ENCODE data around the gene KLRC4. TPM values are rescaled to one million over a fixed set of nuclear protein-coding genes. Genes with fewer than 3 reads are reported as not detected.
"Not testable (repeated sequence)": the region's sequence is repeated elsewhere in the genome, so short reads cannot be mapped to it uniquely, and the experiment has no call there.

The KLRC4 gene
- total RNA-seq, 2 donors from 2014 or later: 0.96 TPM; not detected in 1

DNA sequence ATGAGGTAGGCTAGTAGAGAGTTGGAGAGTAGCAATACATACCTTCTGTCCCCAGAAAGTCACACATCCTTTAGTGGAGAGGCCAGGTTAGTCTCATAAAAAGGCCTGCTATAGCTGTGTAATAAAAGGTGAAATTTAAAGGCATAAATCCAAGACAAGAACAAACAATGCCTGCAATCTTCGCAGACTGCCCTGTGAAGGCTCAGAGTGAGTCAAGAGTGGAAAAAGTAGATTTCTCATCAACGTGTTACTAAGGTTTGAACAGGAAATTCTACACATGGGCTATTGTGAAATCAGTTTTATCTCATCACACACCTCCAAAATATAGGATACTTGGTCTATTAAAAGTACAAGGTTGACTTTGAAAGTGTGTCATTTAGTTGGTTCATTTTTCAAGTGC, 43.6 kb upstream of the KLRC4 start, which contains the start of gene KLRC1:
KLRC1 (minus strand) TSS at position 222 of the 400 bp plus-strand sequence. CDS start 2,221 bp downstream, outside the sequence.
- no peak within 1 kb of the TSS for H3K27ac ChIP-seq
- no peak within 1 kb of the TSS for H3K4me3 ChIP-seq
- WGBS: 23% methylated on average over 2 of the region's 2 CpGs
- intact Hi-C loops (cut with DNase I): no loop called here
- H3K36me3 ChIP-seq: no peaks in the 10 kb centered on the region
- DNase-seq (ENCODE audit: low spot score): no peak
- no peaks in the 10 kb centered on the region for H3K4me1 ChIP-seq (replicated peaks)
- no peaks in the 10 kb centered on the region for H3K9me3 ChIP-seq
- TF ChIP-seq, protein P1, sequence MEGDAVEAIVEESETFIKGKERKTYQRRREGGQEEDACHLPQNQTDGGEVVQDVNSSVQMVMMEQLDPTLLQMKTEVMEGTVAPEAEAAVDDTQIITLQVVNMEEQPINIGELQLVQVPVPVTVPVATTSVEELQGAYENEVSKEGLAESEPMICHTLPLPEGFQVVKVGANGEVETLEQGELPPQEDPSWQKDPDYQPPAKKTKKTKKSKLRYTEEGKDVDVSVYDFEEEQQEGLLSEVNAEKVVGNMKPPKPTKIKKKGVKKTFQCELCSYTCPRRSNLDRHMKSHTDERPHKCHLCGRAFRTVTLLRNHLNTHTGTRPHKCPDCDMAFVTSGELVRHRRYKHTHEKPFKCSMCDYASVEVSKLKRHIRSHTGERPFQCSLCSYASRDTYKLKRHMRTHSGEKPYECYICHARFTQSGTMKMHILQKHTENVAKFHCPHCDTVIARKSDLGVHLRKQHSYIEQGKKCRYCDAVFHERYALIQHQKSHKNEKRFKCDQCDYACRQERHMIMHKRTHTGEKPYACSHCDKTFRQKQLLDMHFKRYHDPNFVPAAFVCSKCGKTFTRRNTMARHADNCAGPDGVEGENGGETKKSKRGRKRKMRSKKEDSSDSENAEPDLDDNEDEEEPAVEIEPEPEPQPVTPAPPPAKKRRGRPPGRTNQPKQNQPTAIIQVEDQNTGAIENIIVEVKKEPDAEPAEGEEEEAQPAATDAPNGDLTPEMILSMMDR (IDR thresholded peaks at IDR 0.05): no peak
- TF ChIP-seq POLR2A (IDR thresholded peaks at IDR 0.05) (no peak), POLR2AphosphoS5 (IDR thresholded peaks at IDR 0.05) (no peak)
- no peaks in the 10 kb centered on the region for H3K27me3 ChIP-seq (replicated peaks; ENCODE audit: insufficient read depth)

DNA sequence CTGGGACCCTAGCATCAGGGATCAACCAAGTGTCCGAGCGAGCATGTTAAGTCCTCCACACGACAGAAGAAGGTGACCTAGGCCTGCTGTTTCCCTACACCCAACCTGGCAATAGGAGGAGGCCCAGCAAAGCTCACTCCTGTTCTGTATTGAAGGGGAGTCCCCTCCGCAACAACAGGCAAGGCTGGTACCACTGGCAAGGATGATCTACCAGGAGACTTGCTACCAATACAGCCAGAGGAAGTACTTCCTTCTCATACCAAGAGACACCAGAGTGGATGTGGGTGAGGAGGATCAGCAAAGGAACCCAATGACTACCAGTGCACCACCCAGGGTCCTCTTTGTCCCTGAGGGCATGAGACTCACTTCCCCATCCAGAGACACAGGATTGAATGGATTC, 38.7 kb upstream of the KLRC4 start:
- no peak for DNase-seq (ENCODE audit: low spot score)
- H3K4me1 ChIP-seq (replicated peaks): no peaks in the 10 kb centered on the region
- intact Hi-C loops (cut with DNase I): no loop called here
- no peak for TF ChIP-seq POLR2AphosphoS5 (IDR thresholded peaks at IDR 0.05)
- TF ChIP-seq, protein P1 (IDR thresholded peaks at IDR 0.05): no peak
- TF ChIP-seq POLR2A (IDR thresholded peaks at IDR 0.05): no peak
- H3K36me3 ChIP-seq: no peaks in the 10 kb centered on the region
- no peaks in the 10 kb centered on the region for H3K9me3 ChIP-seq
- WGBS: 97% methylated on average over 4 of the region's 4 CpGs
- no peaks in the 10 kb centered on the region for H3K27me3 ChIP-seq (replicated peaks; ENCODE audit: insufficient read depth)
- H3K27ac ChIP-seq: no peak overlapping the region
- no peak overlapping the region for H3K4me3 ChIP-seq

DNA sequence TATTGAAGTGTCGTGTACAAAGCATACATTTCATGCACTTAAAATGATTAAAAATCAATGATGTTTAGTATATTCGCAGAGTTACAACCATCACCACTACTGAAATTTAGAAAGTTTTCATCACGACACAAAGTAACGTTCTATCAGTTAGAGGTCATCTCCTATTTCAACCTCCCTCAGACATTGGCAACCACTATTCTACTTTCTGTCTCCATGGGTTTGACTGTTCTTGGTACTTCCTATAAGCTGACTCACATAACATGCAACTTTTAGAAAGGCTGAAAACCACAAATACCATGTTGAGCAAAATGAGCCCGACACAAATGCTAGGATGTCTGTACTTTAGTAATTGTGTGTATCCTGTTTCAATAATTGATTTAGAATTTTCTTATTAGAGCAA, 36.5 kb upstream of the KLRC4 start:
- H3K4me3 ChIP-seq; H3K36me3 ChIP-seq; DNase-seq (ENCODE audit: low spot score); H3K27ac ChIP-seq; intact Hi-C loops (cut with DNase I); H3K9me3 ChIP-seq; H3K27me3 ChIP-seq (replicated peaks; ENCODE audit: insufficient read depth); H3K4me1 ChIP-seq (replicated peaks): not testable (repeated sequence)
- 86% methylated on average over 5 of the region's 5 CpGs for WGBS

DNA sequence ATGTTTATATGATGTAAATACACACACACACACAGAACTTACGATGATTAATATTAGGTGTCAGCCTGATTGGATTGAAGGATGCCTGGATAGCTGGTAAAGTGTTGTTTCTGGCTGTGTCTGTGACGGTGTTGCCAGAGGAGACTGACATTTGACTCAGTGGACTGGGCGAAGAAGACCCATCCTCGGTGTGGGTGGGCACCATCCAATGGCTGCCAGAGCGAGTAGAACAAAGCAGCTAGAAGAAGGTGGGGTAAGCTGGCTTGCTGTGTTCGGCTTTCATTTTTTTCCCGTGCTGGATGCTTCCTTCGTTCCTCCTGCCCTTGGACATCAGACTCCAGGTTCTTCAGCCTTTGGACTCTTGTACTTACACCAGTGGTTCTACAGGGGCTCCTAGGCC, 31.6 kb upstream of the KLRC4 start:
- H3K4me1 ChIP-seq (replicated peaks); H3K27ac ChIP-seq; H3K9me3 ChIP-seq; H3K36me3 ChIP-seq; DNase-seq (ENCODE audit: low spot score); H3K4me3 ChIP-seq; H3K27me3 ChIP-seq (replicated peaks; ENCODE audit: insufficient read depth); intact Hi-C loops (cut with DNase I): not testable (repeated sequence)
- 96% methylated on average over 8 of the region's 8 CpGs for WGBS

DNA sequence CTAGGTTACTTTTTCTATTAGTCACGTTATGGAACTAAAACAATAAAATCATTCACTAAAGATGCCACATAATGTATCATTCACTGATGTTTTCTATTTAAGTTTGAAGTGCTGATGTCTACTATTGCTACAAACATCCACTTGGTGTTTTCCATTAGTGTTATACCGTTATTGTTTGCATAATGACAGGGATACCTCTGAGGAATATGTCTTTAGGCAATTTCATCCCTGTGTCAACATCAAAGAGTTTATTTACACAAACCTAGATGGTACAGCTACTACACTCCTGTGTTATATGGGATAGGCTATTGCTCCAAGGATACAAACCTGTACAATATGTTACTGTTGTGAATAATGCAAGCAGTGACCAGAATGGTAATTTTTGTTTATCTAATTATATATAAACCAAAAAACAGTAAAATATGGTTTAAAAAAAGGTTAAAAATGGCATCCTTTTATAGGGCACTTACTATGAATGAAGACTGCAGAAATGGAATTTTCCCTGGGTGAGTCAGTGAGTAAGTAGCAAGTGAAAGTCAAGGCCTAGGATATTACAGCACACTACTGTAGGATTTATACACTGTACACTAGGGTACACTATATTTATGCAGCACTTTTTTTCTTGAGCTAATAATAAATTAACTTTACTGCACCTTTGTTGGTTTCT, 30.2 kb upstream of the KLRC4 start:
- H3K27me3 ChIP-seq (replicated peaks; ENCODE audit: insufficient read depth); intact Hi-C loops (cut with DNase I); H3K27ac ChIP-seq; H3K36me3 ChIP-seq; H3K9me3 ChIP-seq; H3K4me1 ChIP-seq (replicated peaks); H3K4me3 ChIP-seq; DNase-seq (ENCODE audit: low spot score): not testable (repeated sequence)
- WGBS: 43% methylated on average over 2 of the region's 2 CpGs

DNA sequence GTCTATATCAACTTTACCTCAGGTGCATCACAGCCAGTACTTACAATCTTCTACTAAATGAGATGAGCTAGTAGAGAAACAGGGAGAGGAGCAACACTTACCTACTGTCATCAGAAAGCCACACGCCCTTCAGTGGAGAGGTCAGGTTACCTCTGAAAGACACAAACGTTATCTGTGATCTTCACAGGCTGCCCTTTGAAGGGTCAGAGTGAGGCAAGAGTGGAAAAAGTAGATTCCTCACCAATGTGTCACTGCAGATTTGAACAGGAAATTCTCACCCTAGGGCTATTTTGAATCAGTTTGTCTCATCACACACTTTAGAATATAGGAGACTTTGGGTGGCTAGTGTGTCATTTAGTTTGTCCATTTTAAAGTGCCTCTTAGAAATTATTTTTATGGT, 28.0 kb upstream of the KLRC4 start:
- intact Hi-C loops (cut with DNase I); H3K27ac ChIP-seq; H3K27me3 ChIP-seq (replicated peaks; ENCODE audit: insufficient read depth); H3K4me3 ChIP-seq; H3K4me1 ChIP-seq (replicated peaks); DNase-seq (ENCODE audit: low spot score); H3K9me3 ChIP-seq; H3K36me3 ChIP-seq: not testable (repeated sequence)
- 36% methylated on average over 2 of the region's 2 CpGs for WGBS

DNA sequence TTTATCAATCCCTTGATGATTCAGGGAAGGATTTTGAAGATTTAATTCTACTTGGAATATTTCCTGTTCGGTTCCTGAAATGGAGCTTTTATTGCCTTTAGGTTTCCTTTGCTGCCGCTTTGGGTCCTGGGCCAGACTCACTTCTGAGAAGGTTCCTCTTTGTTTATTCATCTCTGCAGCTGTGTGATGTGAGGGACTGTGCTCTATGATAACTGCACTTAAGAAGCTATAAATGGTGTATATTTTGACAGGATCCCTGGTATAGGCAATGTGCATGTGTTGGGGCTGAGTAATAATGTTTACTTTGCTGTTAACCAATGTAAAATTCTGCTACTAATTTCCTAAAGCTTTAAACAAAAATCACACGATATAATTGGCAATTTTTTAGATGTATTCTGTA, 26.3 kb upstream of the KLRC4 start, which contains the start of gene KLRC2:
KLRC2 (minus strand) TSS at position 195 of the 400 bp plus-strand sequence; CDS start at position 171, 24 bp downstream.
- DNase-seq (ENCODE audit: low spot score): peak; percentile 43
- H3K27ac ChIP-seq; intact Hi-C loops (cut with DNase I); H3K27me3 ChIP-seq (replicated peaks; ENCODE audit: insufficient read depth); H3K36me3 ChIP-seq; H3K4me3 ChIP-seq; H3K9me3 ChIP-seq; H3K4me1 ChIP-seq (replicated peaks): not testable (repeated sequence)
- 12% methylated on average over 3 of the region's 3 CpGs for WGBS

DNA sequence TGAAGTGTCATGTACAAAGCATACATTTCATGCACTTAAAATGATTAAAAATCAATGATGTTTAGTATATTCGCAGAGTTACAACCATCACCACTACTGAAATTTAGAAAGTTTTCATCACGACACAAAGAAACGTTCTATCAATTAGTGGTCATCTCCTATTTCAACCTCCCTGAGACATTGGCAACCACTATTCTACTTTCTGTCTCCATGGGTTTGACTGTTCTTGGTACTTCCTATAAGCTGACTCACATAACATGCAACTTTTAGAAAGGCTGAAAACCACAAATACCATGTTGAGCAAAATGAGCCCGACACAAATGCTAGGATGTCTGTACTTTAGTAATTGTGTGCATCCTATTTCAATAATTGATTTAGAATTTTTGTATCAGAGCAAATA, 21.1 kb upstream of the KLRC4 start:
- H3K4me1 ChIP-seq (replicated peaks); H3K4me3 ChIP-seq; H3K9me3 ChIP-seq; H3K27ac ChIP-seq; H3K36me3 ChIP-seq; intact Hi-C loops (cut with DNase I); H3K27me3 ChIP-seq (replicated peaks; ENCODE audit: insufficient read depth); DNase-seq (ENCODE audit: low spot score): not testable (repeated sequence)
- 82% methylated on average over 4 of the region's 4 CpGs for WGBS

DNA sequence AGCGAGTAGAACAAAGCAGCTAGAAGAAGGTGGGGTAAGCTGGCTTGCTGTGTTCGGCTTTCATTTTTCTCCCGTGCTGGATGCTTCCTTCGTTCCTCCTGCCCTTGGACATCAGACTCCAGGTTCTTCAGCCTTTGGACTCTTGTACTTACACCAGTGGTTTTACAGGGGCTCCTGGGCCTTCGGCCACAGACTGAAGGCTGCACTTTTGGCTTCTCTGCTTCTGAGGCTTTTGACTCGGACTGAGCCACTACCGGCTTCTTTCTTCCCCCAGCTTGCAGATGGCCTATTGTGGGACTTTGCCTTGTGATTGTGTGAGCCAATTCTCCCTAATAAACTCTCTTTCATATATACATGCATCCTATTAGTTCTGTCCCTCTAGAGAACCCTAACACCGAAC, 16.4 kb upstream of the KLRC4 start:
- WGBS: 90% methylated on average over 7 of the region's 8 CpGs
- H3K36me3 ChIP-seq; H3K27ac ChIP-seq; H3K4me1 ChIP-seq (replicated peaks); H3K27me3 ChIP-seq (replicated peaks; ENCODE audit: insufficient read depth); H3K4me3 ChIP-seq; H3K9me3 ChIP-seq; DNase-seq (ENCODE audit: low spot score); intact Hi-C loops (cut with DNase I): not testable (repeated sequence)

DNA sequence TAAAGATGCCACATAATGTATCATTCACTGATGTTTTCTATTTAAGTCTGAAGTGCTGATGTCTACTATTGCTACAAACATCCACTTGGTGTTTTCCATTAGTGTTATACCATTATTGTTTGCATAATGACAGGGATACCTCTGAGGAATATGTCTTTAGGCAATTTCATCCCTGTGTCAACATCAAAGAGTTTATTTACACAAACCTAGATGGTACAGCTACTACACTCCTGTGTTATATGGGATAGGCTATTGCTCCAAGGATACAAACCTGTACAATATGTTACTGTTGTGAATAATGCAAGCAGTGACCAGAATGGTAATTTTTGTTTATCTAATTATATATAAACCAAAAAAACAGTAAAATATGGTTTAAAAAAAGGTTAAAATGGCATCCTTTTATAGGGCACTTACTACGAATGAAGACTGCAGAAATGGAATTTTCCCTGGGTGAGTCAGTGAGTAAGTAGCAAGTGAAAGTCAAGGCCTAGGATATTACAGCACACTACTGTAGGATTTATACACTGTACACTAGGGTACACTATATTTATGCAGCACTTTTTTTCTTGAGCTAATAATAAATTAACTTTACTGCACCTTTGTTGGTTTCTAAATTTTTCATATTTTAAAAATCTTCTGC, 14.8 kb upstream of the KLRC4 start:
- H3K27ac ChIP-seq; DNase-seq (ENCODE audit: low spot score); intact Hi-C loops (cut with DNase I); H3K9me3 ChIP-seq; H3K27me3 ChIP-seq (replicated peaks; ENCODE audit: insufficient read depth); H3K4me1 ChIP-seq (replicated peaks); H3K4me3 ChIP-seq; H3K36me3 ChIP-seq: not testable (repeated sequence)
- WGBS: no CpG with 5 or more reads among the region's 1 CpG

Measured in prostate gland (tissue), 2 donors.